GM19351 (cell line): ENCODE measurements around the gene UBL4A.

ENCODE experiments used
- ATAC-seq: cut with Tn5 transposase; IDR thresholded peaks from one replicate; pipeline ENCODE4 v1.9.1; 2021; ENCODE audit warnings: mild to moderate bottlenecking, moderate library complexity; ENCODE audit not compliant: unreplicated experiment

The UBL4A gene

DNA sequence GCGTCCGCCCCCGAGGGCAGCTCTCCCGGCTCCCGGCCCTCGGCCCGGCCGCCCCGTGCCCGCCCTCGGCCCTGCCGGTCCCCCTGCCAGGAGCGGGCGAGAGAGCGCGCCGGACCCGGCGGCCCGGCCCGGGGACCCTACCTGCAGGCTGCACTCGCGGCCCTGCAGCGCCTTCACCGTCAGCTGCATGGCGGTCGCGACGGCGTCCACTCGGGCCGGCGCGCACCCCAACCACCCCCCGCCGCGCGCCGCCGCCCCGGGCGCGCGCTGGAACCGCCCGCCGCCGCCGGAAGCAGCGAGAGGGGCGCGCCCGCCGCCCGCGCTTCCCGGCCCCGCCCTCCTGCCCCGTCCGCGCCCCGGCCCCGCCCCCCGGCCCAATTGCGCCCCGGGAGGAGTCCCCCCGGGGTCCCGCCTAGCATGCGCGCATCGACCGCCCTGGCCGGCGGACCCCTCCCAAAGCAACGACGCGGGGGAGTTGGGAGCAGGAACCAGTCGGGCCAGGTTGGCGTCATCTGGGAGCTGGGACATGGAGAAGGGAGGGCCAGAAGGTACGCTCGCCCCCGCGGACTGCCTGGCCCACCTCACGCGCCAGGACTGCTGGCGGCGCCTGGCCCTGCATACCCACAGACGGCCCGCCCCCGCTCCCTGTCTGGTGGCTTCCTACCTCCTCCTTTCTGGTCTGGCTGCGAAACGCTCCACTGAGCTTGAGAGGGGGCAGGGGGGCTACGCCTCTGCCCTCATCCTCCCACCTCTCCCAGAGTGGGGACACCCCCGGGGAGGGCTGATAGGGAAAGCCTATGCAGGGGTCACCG, at the start of gene UBL4A:
TSS of gene UBL4A (minus strand) at position 220 of the 812 bp plus-strand sequence. CDS start at position 189, 31 bp downstream.
- no peak for ATAC-seq

DNA sequence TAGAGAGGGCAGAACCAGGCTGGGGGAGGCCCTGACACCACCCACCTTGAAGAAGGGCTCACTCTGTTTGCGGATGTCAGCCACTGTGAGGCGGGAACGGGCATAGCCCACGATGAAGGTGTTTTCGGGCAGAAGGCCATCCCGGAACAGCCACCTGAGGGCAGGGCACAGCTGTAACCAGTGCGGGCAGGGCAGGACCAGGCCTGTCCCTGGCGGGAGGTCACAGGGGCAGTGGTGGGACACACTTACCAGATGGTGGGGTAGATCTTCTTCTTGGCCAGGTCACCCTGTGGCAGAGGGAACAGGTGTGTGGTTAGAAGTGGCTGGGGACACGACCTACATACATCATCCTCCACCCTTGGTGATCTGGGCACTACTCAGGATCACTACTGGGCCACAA, 49.5 kb upstream of the UBL4A start:
- ATAC-seq = no peak

DNA sequence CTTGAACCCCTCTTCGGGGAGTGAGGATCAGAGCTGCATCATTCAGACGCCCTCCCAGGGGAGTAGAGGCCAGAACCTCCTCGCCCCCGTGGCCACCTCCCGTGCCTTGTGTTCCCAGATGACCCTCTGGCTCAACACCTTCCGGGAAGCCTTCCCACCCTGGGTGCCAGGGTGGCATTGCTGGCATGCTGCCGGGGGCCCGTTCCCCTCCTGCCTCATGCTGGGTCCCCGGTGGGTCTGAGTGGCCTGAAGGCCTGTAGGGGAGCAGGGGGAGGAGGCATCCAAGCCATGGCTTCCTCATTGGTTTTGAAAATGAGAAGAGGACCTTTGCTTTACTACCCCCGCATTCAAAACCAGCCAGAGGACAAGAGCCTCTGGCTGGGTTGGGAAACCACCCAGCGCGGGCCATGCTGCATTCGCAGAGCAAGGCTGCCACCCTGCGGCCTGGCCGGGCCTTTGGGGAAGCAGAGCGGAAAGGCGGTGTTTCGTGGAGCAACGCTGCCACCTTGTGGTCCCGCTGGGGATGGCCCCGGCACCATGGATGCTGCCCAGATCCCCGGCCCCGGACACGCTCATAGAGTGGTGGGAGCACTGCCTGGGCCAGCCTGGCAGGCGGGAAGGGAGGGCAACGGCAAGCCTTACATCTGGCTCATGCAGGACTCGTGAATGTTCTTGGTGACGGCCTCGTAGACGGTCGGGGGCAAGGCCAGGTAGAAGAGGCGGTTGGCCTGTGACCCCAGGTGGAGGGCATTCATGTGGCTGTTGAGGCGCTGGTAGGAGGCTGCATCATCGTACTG, 48.3 kb upstream of the UBL4A start:
- ATAC-seq = peak; percentile 95

DNA sequence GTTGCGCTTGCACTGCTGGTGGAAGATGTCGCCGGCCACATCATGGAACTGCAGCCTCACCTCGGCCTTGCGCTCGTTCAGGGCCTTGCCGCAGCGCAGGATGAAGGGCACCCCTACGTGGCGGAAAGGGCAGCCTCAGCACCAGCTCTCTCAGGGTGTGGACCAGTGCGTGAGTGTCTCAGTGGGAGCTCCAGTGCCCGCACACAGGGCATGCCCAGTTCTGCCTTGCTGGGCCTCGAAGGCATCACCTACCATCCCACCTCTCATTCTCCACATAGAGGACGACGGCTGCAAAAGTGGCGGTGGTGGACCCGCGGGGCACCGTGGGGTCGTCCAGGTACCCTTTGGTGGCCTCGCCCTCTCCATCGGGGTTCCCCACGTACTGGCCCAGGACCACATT, 46.3 kb upstream of the UBL4A start:
- no peak for ATAC-seq

DNA sequence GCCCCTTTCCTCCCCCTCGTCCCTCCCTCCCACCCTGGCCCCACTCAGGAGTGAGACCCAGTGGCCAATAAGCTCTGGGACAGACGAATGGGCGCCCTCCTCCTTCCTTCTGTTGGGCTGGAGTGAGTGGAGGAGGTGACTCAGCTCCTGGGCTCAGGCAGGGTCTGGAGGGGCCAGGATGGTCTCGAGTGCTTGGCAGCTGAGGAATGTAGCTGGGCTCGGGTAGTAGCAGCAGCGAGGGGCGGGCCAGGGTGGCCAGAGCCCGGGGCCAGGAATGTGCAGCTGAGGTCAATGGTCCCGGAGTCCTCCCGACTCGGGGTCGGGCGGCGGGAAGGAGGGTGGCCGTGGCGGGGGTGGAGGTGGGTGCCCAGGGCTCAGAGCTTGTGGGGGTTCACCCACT, 45.2 kb upstream of the UBL4A start:
- ATAC-seq = no peak

DNA sequence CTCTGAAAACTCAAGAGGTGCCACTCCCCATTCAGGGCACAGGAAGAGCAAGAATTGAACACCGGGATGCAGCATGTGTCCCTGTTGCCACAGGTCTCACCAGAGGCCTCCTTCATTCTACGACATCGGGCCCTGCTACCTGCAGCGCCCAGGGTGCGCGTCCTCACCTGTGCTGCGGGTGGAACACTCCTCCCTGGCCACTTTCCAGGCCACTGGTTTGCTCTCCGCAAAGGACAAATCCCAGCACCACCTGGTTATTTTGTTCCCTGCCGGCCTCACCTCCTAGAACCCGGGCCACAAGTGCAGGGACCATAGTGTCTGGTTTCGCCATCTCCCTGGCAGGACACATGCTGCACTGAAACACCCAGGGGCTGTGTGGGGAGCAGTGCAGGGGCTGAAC, 43.9 kb upstream of the UBL4A start:
- no peak for ATAC-seq

DNA sequence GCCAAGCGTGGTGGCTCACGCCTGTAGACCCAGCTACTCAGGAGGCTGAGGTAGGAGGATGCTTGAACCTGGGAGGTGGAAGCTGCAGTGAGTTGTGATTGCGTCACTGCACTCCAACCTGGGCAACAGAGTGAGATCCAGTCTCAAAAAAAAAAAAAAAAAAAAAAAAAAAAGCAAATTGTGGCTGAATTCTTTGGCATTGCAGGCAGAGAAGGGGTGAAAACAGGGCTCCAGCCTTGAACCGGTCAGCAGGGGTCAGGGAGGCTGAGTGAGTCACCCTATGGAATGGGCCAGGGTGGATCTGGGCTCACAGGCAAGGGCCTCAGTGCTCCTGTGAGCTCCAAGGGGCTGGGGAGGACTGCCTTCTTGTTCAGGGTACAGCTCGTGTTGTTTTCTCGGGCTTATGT, 42.8 kb upstream of the UBL4A start:
- ATAC-seq = no peak

DNA sequence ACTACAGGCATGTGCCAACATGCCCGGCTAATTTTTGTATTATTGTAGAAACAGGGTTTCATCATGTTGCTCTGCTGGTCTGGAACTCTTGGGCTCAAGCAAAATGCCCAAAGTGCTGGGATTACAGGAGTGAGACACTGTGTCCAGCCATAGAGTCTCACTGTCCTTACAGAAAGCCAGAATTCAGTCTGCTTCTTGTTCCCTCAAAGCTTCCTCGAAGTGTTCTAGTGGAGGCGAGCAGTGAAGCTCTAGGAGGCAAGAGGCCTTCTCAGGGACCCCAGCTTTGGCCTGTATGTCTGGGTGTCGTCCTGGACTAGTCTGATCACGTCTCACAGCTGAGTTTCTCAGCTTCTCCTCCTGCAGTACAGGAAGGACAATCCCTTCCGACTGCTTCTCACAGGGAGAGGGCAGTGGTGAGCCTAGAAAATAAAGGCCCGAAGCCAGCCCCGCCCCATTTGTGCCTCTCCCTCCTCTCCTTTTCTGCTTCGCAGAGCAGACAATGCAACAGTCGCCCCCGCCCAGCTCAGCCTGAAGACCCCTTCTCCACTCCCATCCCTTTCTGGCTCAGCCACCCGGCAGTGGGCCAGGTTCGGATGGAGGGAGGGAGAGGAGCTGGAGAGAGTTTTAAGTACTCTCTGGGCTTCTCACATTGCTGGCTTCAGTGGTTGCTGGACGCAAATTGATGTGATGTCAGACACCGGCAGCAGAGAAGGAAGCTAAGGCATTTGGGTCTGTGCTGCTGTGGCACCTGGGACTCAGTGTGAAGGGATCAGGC, 40.7 kb upstream of the UBL4A start:
- peak; percentile 68 for ATAC-seq

DNA sequence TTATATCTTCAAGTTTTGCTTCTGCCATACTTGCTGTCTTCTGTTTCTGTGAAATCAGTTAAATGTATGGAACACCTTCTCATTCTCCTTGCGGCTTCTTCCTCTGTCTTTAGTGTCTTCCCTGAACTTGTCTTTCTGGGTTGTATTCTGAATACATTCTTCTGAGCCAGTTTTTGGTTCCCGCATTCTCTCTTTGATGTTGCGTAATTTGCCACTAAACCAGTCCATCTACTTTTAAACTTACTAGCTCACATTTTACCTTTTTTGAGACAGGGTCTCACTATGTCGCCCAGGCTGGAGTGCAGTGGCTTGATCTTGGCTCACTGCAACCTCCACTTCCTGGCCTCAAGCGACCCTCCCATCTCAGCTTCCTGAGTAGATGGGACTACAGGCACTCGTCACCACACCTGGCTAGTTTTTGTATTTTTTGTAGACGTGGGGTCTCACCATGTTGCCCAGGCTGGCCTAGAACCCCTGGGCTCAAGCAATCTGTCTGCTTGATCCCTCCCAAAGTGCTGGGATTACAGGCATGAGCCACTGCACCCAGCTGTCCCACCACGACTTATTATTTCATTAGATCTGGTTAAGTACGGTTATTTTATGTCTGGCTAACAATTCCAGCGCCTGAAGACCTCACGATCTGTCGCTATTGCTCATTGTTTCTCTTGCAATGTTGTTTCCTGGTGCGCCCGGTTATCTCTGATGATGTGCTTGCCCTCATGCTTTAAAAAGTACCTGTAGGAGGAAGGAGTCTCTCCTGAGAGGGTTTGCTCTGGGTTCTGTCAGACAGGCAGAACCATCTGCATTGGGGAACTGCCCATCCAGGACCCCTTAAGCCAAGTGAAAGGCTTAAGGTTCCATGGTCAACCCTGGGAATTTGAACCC, 39.4 kb upstream of the UBL4A start:
- no peak for ATAC-seq

DNA sequence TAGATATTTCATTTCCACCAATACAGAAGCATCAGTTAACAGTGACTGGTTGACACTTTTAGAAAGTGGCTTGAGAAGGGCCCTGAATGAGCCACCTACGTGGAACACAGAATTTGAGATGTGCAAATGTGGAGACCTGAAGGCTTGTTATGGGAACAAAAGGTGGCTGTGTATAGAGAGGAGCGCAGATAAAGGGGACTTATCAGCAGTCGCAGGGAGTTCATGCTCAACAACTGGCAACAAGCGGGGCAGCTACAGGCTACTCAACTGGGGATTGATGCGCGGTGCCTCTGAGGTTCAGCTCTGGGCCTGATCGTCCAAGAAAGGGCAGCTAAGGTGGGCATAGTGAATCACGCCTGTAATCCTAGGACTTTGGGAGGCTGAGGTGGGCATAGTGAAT, 33.0 kb upstream of the UBL4A start:
- ATAC-seq = no peak

DNA sequence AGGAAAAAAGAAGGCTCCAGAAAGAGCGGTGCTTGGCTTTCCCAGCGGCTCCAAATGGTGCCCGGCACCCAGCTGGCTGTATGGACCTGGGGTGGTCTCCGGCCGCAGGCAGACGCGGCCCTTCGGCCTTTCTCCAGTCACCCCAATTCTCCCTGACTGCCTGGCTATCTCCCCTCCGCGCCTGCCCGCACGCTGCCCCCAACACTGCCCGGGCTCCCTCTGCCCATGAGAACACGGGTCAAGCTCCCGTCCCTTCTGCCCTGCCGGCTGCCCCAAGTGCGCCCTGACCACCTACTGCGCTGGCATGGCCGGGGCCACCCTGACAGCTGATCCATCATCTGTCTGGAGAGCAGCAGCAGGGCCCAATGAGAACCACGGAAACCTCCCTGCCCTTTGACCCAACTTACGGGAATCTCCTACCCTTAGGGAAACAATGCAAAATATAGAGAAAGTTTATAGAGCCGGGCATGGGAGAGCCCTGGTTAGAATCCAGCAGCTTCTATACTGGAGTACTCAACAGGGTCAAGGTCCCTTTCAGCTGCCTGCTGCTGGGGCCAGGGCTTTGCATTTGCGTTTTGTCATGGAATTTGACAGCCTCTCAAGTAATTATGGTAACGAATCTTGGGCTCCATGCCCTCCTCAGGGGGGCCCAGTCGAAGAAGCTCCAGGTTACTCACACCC, 30.8 kb upstream of the UBL4A start:
- no peak for ATAC-seq

DNA sequence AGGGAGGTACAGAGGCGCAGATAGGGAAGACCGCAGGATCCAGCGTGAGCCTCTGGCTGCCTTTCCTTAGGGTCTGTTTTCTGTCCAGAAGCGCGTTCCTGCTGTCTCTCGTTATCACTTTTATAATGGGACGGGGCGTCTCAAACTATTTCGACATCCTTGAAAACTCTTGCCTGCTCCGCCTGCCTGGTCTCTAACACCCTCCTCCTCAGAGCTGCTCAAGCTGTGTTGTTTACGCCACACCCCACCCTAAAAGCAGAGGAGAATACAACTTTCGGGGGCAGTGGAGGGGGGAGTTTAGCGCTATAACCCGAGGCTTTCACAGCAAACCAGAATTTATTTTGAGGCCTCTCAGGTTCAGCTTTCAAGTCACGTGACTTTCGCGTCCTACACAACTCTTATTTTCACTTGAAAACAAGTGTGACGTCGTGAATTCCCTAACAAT, 30.3 kb upstream of the UBL4A start:
- peak; percentile 5 for ATAC-seq

DNA sequence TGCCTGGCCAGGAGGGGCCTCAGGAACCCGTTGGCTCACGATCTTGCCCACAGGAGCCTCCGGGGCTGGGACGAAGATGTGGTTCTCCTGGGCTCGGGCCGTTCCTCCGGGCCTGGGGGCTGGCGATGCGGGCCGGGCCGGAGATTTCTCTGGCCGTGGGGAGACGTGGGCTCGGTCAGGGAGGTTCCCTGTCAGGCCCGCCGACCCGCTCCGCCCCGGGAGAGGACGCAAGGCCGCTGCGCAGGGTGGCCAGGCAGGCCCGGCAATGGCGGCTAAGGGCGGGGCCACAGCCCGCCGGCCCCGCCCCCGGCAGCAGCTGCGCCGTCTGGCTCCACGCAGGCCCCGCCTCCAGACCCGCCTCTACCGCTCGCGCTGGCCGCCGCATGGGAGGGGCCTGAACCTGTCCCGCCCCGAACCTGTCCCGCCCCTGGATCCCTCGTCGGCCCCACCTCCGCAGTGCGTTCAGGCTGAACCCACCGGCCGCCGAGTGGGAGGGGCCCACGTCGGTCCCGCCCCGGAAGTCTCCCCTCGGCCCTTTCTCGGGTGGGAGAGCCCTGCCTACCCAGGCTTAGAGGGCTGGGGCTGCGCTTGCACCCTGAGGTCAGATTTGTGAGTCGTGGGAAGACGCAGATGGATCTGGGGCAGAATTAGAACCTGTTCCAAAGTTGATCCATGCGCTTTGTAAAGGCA, 29.7 kb upstream of the UBL4A start, which contains the start of gene FAM3A:
TSS of gene FAM3A (minus strand) at position 267 of the 690 bp plus-strand sequence. CDS start 460 bp downstream, outside the sequence.
- ATAC-seq = peak; percentile 82

DNA sequence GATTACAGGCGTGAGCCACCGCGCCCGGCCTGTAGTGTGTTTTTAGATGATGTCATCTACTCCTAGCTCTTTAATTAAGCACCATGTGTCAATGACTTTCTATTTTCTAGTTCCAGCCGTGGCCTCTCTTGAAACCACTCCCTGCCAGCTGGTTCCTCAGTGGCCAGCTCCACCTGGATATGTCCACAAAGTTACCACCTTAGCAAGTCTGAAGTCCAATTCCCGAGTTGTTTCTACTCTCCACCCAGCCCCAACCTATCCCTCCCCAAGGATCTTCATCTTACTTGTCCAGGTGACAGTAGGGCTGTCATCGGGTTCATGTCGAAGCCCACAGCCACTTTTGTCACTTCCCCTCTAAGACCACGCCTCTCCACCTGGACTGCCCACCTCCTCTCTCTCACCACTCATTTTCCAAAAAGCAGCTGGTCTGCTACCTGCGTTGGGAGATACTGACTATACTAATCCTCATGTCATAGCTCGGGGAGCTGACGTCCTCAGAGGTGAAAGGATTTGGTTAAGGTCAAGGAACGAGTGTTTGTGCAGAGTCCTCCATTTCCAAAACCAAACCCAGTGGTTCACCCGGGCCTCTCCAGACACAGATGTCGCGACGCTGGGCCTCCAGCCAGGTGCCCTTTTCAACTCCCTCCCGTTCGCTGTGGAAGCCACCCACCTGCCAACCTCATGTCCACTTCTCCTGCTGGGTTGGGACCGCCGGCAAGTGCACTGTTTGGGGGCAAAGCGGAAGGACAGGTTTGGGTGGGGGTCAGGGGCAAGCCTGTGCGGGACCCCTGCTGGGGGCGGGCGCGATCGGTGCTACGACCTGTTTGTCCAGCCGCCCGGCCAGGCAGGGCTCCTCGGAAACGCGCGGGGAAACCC, 28.9 kb upstream of the UBL4A start:
- ATAC-seq = no peak

DNA sequence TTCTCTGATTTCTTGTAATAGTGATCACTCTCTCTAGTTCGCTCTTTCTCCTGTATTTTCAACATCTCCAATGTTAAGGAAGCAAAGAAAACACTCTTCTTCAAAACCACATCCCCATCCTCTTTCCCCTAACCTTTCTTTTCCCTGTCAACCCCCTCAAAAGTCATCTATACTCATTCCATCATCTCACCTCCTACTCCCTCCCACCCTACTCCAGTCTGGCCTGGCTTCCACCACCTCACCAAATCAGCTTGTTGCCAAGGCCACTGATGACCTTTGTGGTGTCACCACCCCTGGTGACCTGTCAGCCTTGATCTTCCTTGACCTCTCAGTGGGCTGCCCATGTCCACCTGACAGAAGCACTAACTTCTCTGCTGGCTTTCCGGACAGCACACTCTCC, 27.3 kb upstream of the UBL4A start:
- ATAC-seq = no peak

DNA sequence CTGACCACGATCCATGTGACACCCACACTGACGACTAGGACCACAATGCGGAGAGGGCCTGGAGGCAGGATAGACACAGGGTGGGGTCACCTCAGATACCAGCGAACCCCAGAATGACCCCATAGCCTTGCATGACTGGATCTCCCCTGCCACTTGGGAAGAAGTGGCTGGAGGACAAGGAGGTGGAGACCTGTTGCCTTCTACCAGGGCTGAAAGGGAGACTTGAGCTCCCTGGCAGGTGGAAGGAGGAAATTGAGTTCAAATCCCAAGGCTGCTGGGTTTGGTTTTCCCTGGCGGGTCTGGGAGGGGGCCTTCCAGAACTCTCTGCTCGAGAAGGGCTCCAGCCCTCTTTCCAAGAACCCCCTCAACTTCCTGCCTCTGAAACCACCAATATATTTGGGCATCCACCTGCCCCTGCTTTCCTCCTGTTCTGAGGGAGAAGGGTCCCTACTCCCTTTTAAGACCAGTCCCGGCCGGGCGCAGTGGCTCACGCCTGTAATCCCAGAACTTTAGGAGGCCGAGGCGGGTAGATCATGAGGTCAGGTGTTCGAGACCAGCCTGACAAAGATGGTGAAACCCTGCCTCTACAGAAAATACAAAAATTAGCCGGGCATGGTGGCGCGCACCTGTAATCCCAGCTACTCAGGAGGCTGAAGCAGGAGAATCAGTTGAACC, 26.6 kb upstream of the UBL4A start:
- no peak for ATAC-seq

DNA sequence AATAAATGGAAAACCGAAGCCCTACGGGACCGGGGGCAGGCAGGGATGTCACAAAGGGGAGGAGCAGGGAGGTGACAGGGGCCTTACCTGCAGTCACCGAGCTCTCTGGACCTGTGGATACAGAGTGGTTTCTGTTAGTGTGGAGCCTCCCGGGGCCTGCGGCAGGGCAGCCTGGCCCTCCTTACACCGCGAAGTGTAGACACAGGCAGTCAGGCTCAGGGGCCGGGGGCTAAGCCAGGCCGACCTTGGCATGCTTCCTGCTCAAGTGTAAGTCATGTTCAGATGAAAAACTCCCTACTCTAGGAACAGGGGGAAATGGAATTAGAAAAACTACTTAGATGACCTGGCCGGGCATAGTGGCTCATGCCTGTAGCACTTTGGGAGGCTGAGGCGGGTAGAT, 25.3 kb upstream of the UBL4A start:
- ATAC-seq = no peak

DNA sequence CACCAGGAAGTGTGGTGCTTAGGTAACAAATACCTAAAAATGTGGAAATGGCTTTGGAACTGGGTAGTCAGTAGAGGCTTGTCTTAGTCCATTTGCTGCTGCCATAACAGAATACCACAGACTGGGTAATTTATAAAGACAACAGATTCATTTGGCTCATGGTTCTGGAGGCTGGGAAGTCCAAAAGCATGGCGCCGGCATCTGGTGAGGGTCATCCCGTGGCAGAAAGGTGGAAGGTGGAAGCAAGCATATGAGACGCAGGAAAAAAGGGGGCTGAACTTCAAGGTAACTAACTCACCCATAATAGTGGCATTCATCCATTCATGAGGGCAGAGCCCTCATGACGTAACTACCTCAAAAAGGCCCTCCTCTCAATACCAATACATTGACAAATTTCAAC, 23.0 kb upstream of the UBL4A start:
- ATAC-seq = no peak
